ENCODE data around the gene CRACR2A. TPM values are rescaled to one million over a fixed set of nuclear protein-coding genes. Genes with fewer than 3 reads are reported as not detected.

Gene CRACR2A
- total RNA-seq, 4 donors from 2014 or later = 0.91 to 2.3 (median 1.9) TPM

GRCh38 chr12:3752096-3752709, 706 bp downstream of the CRACR2A start:
- peak overlapping the region; percentile 69 to 90 (median 78) for H3K27ac ChIP-seq
- H3K27me3 ChIP-seq = peaks cover 0 to 33% (median 0%) of the 10 kb centered on the region in 4 donors

GRCh38 chr12:3751151-3752095, 1.5 kb downstream of the CRACR2A start:
- Histone ChIP-seq H3K27me3 (peaks cover 0 to 27% (median 0%) of the 10 kb centered on the region in 4 donors), H3K27ac (peak overlapping the region in 2 of 4 donors; percentile 36 to 84), H3K4me1 (peaks cover 9 to 27% (median 10%) of the 10 kb centered on the region in 3 donors), H3K9me3 (no peaks in the 10 kb centered on the region), H3K4me3 (peak overlapping the region in 1 of 4 donors; percentile 76), H3K36me3 (no peaks in the 10 kb centered on the region)
- intact Hi-C loops (cut with DNase I) = no loop called here
- DNase-seq = no peak
- TF ChIP-seq POLR2A (IDR thresholded peaks at IDR 0.05) = no peak
- TF ChIP-seq, protein P1, sequence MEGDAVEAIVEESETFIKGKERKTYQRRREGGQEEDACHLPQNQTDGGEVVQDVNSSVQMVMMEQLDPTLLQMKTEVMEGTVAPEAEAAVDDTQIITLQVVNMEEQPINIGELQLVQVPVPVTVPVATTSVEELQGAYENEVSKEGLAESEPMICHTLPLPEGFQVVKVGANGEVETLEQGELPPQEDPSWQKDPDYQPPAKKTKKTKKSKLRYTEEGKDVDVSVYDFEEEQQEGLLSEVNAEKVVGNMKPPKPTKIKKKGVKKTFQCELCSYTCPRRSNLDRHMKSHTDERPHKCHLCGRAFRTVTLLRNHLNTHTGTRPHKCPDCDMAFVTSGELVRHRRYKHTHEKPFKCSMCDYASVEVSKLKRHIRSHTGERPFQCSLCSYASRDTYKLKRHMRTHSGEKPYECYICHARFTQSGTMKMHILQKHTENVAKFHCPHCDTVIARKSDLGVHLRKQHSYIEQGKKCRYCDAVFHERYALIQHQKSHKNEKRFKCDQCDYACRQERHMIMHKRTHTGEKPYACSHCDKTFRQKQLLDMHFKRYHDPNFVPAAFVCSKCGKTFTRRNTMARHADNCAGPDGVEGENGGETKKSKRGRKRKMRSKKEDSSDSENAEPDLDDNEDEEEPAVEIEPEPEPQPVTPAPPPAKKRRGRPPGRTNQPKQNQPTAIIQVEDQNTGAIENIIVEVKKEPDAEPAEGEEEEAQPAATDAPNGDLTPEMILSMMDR (IDR thresholded peaks at IDR 0.05) = no peak
- WGBS, 2 donors = 88 to 93% methylated on average over 15 of the region's 15 CpGs

More at GRCh38 chr12:3752096-3752709, 706 bp downstream of the CRACR2A start:
- Histone ChIP-seq H3K4me3 (peak overlapping the region; percentile 38 to 76 (median 51)), H3K9me3 (no peaks in the 10 kb centered on the region), H3K4me1 (peaks cover 9 to 26% (median 10%) of the 10 kb centered on the region in 3 donors), H3K36me3 (no peaks in the 10 kb centered on the region)
- no peak for TF ChIP-seq POLR2A (IDR thresholded peaks at IDR 0.05)
- TF ChIP-seq, protein P1 (IDR thresholded peaks at IDR 0.05) = no peak
- intact Hi-C loops (cut with DNase I) = no loop called here
- WGBS, 2 donors = 42 to 66% methylated on average over 3 to 8 of the region's 18 CpGs
- DNase-seq = no peak

GRCh38 chr12:3750616-3751015, 2.3 kb downstream of the CRACR2A start:
- Histone ChIP-seq H3K27ac (no peak overlapping the region), H3K4me1 (peaks cover 9 to 27% (median 10%) of the 10 kb centered on the region in 3 donors), H3K4me3 (no peak overlapping the region), H3K36me3 (no peaks in the 10 kb centered on the region), H3K9me3 (peaks cover 0 to 4% (median 0%) of the 10 kb centered on the region in 3 donors), H3K27me3 (peaks cover 0 to 22% (median 0%) of the 10 kb centered on the region in 4 donors)
- no peak for TF ChIP-seq POLR2A (IDR thresholded peaks at IDR 0.05)
- TF ChIP-seq, protein P1 (IDR thresholded peaks at IDR 0.05) = no peak
- intact Hi-C loops (cut with DNase I) = no loop called here
- DNase-seq = no peak
- WGBS, 2 donors = 92 to 94% methylated on average over 2 to 3 of the region's 4 CpGs

DNA sequence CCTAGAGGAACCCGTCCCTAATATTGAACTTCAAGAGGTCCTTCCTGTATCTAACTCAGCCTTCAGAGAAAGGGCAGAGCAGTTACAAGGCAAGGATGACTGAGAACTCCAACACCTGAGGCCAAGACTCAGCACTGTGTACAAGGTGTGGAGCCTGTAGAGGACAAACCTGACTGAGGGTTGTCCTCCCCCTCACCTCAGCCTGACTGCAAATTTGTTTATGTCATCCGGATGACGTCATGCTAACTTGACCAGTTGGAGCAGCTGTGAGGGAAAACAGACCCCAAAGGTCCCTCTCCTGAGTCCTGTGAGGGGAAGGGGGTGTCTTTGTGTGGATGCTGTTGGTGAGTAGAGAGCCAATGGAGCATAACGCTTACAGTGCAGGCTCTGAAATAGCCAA, 4.3 kb downstream of the CRACR2A start:
- Histone ChIP-seq H3K9me3 (peaks cover 0 to 4% (median 0%) of the 10 kb centered on the region in 3 donors), H3K27ac (peak overlapping the region in 1 of 4 donors; percentile 3), H3K4me1 (peaks cover 9 to 22% (median 10%) of the 10 kb centered on the region in 3 donors), H3K36me3 (no peaks in the 10 kb centered on the region), H3K27me3 (peaks cover 0 to 18% (median 0%) of the 10 kb centered on the region in 4 donors), H3K4me3 (no peak overlapping the region)
- no peak for DNase-seq
- 71 to 87% methylated on average over 3 to 4 of the region's 4 CpGs for WGBS, 2 donors
- intact Hi-C loops (cut with DNase I) = no loop called here
- TF ChIP-seq, protein P1 (IDR thresholded peaks at IDR 0.05) = no peak
- TF ChIP-seq POLR2A (IDR thresholded peaks at IDR 0.05) = no peak
